B cell (primary cell): ENCODE data around the gene PHC2. TPM values are rescaled to one million over a fixed set of nuclear protein-coding genes. Genes with fewer than 3 reads are reported as not detected.

Experiments
- ATAC-seq: fragments of 200-7000 bp; cut with Tn5 transposase; one replicate; pipeline ENCODE4 v1.10.0; 2021; ENCODE audit warnings: low read depth, mild to moderate bottlenecking, moderate number of reproducible peaks, moderate library complexity
- CTCF ChIA-PET: fragments of 350-600 bp; sonication (Branson Sonifier 250); formaldehyde crosslinking; loops from one replicate; lab custom pipeline; 2021; ENCODE audit warnings: antibody characterized with exemption, inconsistent platforms; lab: Charles Lee
- POLR2A ChIA-PET: fragments of 350-600 bp; sonication (Branson Sonifier 250); formaldehyde crosslinking; loops from one replicate; lab custom pipeline; 2021; ENCODE audit warnings: antibody characterized with exemption; lab: Charles Lee
- DNase-seq: peaks from one replicate; pipeline ENCODE4 v3.0.0; 2013
- H2AFZ ChIP-seq: 2 replicates; pipeline ENCODE4 v1.6.1; 2012; ENCODE audit warnings: mild to moderate bottlenecking, low read depth, low read length; ENCODE audit not compliant: insufficient read depth, poor library complexity, severe bottlenecking
- H3K27ac ChIP-seq, 2 donors: 1 replicate in 1 of 2; 2 replicates in 1 of 2; pipeline ENCODE4 v1.5.1; 2012 to 2013; ENCODE audit warnings: low read length in 2 of 2, mild to moderate bottlenecking in 2 of 2, moderate library complexity in 1 of 2
- H3K27me3 ChIP-seq, 4 experiments: fragments of 200-600 bp in 1 of 4; sonication (generic) in 1 of 4; replicated peaks in 1 of 4; 1 replicate in 2 of 4; 2 replicates in 2 of 4; pipeline versions ENCODE4 v1.6.1 to v1.7.0; 2013 to 2016; ENCODE audit warnings: low read length in 3 of 4, mild to moderate bottlenecking in 2 of 4, mixed read lengths in 1 of 4, moderate library complexity in 1 of 4; ENCODE audit not compliant: insufficient read depth in 4 of 4, control insufficient read depth in 3 of 4; ENCODE audit errors: control extremely low read depth in 1 of 4
- H3K36me3 ChIP-seq, 2 experiments: replicated peaks in 1 of 2; 1 replicate in 1 of 2; 2 replicates in 1 of 2; pipeline versions ENCODE4 v1.6.1 to v1.7.1; 2013; ENCODE audit warnings: low read length in 1 of 2; ENCODE audit not compliant: insufficient read depth in 2 of 2, control insufficient read depth in 1 of 2; ENCODE audit errors: control extremely low read depth in 1 of 2, extremely low read depth in 1 of 2
- H3K4me1 ChIP-seq, 2 donors: fragments of 200-600 bp in 1 of 2; sonication (generic) in 1 of 2; 1 replicate in 1 of 2; 2 replicates in 1 of 2; pipeline versions ENCODE4 v1.5.1 to v1.6.1; 2013 to 2017; ENCODE audit warnings: low read length in 2 of 2; ENCODE audit not compliant: control insufficient read depth in 2 of 2, insufficient read depth in 2 of 2
- H3K4me2 ChIP-seq: replicated peaks from 2 replicates; pipeline ENCODE3; 2012; ENCODE audit warnings: mild to moderate bottlenecking, low read depth, low read length; ENCODE audit not compliant: poor library complexity, severe bottlenecking
- H3K4me3 ChIP-seq, 5 experiments: fragments of 200-600 bp in 1 of 5; sonication (generic) in 1 of 5; 1 replicate in 3 of 5; 2 replicates in 2 of 5; pipeline versions ENCODE4 v1.5.1 to v1.7.0; 2011 to 2016; ENCODE audit warnings: low read length in 4 of 5, mild to moderate bottlenecking in 4 of 5, low read depth in 2 of 5, control low read depth in 1 of 5, moderate library complexity in 1 of 5; ENCODE audit not compliant: insufficient read depth in 1 of 5; ENCODE audit errors: control extremely low read depth in 1 of 5, extremely low read depth in 1 of 5
- H3K79me2 ChIP-seq: fragments of 200-600 bp; sonication (generic); one replicate; pipeline ENCODE4 v1.6.0; 2016; ENCODE audit warnings: low read length; ENCODE audit not compliant: control insufficient read depth, insufficient read depth
- H3K9ac ChIP-seq: fragments of 200-600 bp; sonication (generic); 2 replicates; pipeline ENCODE4 v1.6.1; 2017; ENCODE audit warnings: mild to moderate bottlenecking, low read length, moderate library complexity
- H3K9me3 ChIP-seq, 3 donors: one replicate each; pipeline versions ENCODE4 v1.6.1 to v1.7.1; 2013; ENCODE audit warnings: low read length in 2 of 3; ENCODE audit not compliant: control insufficient read depth in 2 of 3, insufficient read depth in 1 of 3; ENCODE audit errors: control extremely low read depth in 1 of 3
- H4K20me1 ChIP-seq: 2 replicates; pipeline ENCODE4 v1.6.0; 2012; ENCODE audit warnings: mild to moderate bottlenecking, low read length; ENCODE audit not compliant: insufficient read depth, control insufficient read depth, poor library complexity, severe bottlenecking
- H3K27ac Mint-ChIP-seq: one replicate; pipeline ENCODE4 v1.8.0; 2021; ENCODE audit warnings: mixed read lengths
- H3K27me3 Mint-ChIP-seq: one replicate; pipeline ENCODE4 v1.8.0; 2021; ENCODE audit warnings: mixed read lengths
- H3K4me1 Mint-ChIP-seq: one replicate; pipeline ENCODE4 v1.8.0; 2021; ENCODE audit warnings: mixed read lengths
- H3K4me3 Mint-ChIP-seq: one replicate; pipeline ENCODE4 v1.8.0; 2021; ENCODE audit warnings: mixed read lengths
- H3K9me3 Mint-ChIP-seq: one replicate; pipeline ENCODE4 v1.8.0; 2022; ENCODE audit warnings: mixed read lengths; ENCODE audit not compliant: insufficient read depth
- EZH2 ChIP-seq: IDR thresholded peaks from 2 replicates; pipeline ENCODE4 v1.6.1; 2012; ENCODE audit warnings: borderline replicate concordance, low read depth, mild to moderate bottlenecking, moderate library complexity, low read length; ENCODE audit not compliant: insufficient read depth, poor library complexity, severe bottlenecking
- WGBS: methylation state at CpG from one replicate; pipeline ENCODE4 v1.1.5; 2013; ENCODE audit warnings: missing lambda C conversion rate; ENCODE audit not compliant: insufficient coverage; 5-methylcytosine and 5-hydroxymethylcytosine counted together
- intact Hi-C: fragments of 100-400 bp; cut with micrococcal nuclease; formaldehyde crosslinking; loops from one replicate; pipeline ENCODE4 v1.10.0; 2022
- polyA plus RNA-seq: library from polyadenylated mRNA; depleted of rRNA; stranded (reverse); fragments of >200 nt; gene quantifications from 2 replicates; pipeline ENCODE4 v1.2.3, GENCODE V29; 2012
- total RNA-seq, 2 donors: library from RNA; stranded (reverse); fragments of 120-200 nt in 1 of 2; gene quantifications; 1 replicate in 1 of 2; 2 replicates in 1 of 2; pipeline versions ENCODE4 v1.2.3 to v1.2.4, GENCODE V29; 2013 to 2022
- TF ChIP-seq, protein P1 (sequence below): fragments of 200-600 bp; IDR thresholded peaks from one replicate; pipeline ENCODE4 v1.8.0; 2022; ENCODE audit warnings: antibody characterized with exemption, mild to moderate bottlenecking

Gene PHC2
- total and polyA plus RNA-seq, 2 donors (not counting 1 experiment from before 2014, with no cell fraction given) = 23.1 to 23.4 TPM

DNA sequence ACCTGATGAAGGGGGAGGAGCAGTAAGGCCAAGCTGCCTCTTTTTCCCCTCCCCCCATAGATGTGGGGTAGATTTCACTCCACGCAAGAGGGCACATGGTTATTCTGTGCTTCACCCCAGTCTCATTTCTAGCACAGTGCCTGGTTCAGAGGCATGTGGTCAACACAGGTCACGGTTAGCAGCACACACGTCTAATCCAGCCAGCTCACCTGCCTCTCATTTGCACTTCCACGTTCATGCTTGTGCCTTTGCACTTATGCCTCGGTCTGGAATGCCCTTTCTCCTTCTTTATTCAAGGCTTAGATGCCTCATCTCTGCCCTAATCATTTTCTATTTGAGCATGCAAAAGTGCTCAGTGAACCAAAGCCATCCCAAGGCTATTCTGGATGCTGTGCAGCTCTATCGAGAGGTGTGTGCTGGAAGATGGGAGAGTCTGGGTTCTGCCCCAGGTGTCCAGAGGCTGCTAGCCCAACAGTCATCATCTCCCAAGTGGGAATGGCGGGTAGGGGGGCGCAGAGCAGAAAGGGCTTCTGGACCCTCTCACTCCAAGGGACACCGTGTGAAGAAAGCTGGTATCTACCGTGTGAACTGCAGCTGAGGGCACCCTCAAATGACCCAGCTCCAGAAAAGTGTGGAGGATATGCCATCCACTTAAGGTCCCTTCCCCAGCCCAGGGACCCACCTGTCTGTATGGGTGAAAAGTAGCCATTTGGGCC is 107.9 kb downstream of the PHC2 start:
- ChIA-PET POLR2A (no interaction called here), CTCF (no interaction called here)
- ATAC-seq = no peak
- peaks cover 4 to 45% of the 10 kb centered on the region in 2 experiments for H3K36me3 ChIP-seq
- no peaks in the 10 kb centered on the region for H3K4me1 Mint-ChIP-seq
- H3K9me3 ChIP-seq = no peaks in the 10 kb centered on the region
- no peaks in the 10 kb centered on the region for H3K79me2 ChIP-seq
- no peaks in the 10 kb centered on the region for H4K20me1 ChIP-seq
- intact Hi-C loops = no loop called here
- H3K4me3 ChIP-seq = no peak overlapping the region
- no peak overlapping the region for H3K27ac ChIP-seq
- no peaks in the 10 kb centered on the region for H3K27me3 ChIP-seq
- H3K27me3 Mint-ChIP-seq = no peaks in the 10 kb centered on the region
- 67% methylated on average over 6 of the region's 10 CpGs for WGBS
- no peak overlapping the region for H3K4me3 Mint-ChIP-seq
- no peak overlapping the region for H3K4me2 ChIP-seq
- H3K9ac ChIP-seq = no peak overlapping the region
- TF ChIP-seq, protein P1, sequence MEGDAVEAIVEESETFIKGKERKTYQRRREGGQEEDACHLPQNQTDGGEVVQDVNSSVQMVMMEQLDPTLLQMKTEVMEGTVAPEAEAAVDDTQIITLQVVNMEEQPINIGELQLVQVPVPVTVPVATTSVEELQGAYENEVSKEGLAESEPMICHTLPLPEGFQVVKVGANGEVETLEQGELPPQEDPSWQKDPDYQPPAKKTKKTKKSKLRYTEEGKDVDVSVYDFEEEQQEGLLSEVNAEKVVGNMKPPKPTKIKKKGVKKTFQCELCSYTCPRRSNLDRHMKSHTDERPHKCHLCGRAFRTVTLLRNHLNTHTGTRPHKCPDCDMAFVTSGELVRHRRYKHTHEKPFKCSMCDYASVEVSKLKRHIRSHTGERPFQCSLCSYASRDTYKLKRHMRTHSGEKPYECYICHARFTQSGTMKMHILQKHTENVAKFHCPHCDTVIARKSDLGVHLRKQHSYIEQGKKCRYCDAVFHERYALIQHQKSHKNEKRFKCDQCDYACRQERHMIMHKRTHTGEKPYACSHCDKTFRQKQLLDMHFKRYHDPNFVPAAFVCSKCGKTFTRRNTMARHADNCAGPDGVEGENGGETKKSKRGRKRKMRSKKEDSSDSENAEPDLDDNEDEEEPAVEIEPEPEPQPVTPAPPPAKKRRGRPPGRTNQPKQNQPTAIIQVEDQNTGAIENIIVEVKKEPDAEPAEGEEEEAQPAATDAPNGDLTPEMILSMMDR = no peak
- TF ChIP-seq EZH2 = no peak
- H3K4me1 ChIP-seq = no peaks in the 10 kb centered on the region
- H2AFZ ChIP-seq = no peak overlapping the region
- no peaks in the 10 kb centered on the region for H3K9me3 Mint-ChIP-seq
- H3K27ac Mint-ChIP-seq = no peak overlapping the region
- no peak for DNase-seq

- 98% methylated on average over 5 of the region's 6 CpGs for WGBS
- ChIA-PET CTCF (no interaction called here), POLR2A (no interaction called here)
- Mint-ChIP-seq H3K27ac (no peak overlapping the region), H3K27me3 (no peaks in the 10 kb centered on the region), H3K4me1 (no peaks in the 10 kb centered on the region), H3K4me3 (no peak overlapping the region), H3K9me3 (no peaks in the 10 kb centered on the region)
- Histone ChIP-seq H3K4me1 (no peaks in the 10 kb centered on the region), H3K9ac (no peak overlapping the region), H3K4me2 (no peak overlapping the region), H3K36me3 (peaks cover 0 to 36% of the 10 kb centered on the region in 2 experiments), H3K79me2 (no peaks in the 10 kb centered on the region), H3K4me3 (no peak overlapping the region), H3K9me3 (no peaks in the 10 kb centered on the region), H2AFZ (no peak overlapping the region), H3K27me3 (no peaks in the 10 kb centered on the region), H4K20me1 (no peaks in the 10 kb centered on the region), H3K27ac (no peak overlapping the region)
- DNase-seq (no peak), ATAC-seq (no peak)
- intact Hi-C loops = no loop called here
- TF ChIP-seq, protein P1 = no peak
- TF ChIP-seq EZH2 = no peak
These were observed 108.8 kb downstream of the PHC2 start for GRCh38 chr1:33322109-33322508.
